Measurements from ENCODE around the gene LRP1-AS. TPM values are rescaled to one million over a fixed set of nuclear protein-coding genes. Genes with fewer than 3 reads are reported as not detected.

The LRP1-AS gene
- total and polyA plus RNA-seq, 10 of the 15 experiments (the other 5 are each of a cell fraction or from before 2014, with no cell fraction given), result not detected

DNA sequence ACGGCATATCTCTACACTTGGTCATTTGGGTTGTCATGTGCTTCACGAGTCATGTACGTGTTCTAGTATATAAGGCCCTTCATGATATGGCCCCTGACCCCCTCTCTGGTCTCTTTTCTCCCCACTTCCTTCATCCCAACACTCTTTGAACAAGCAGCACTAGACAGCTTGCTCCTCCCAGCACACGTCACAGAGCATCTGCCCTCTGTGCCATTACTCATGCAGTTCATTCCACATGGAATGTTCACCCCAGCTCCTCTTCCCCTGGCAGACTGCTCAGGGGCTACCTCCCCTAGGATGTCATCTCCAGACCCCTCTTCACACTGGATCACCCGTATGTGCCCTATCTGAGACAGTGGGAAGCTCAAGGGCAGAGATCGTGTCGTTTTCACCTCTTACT, 14.1 kb upstream of the LRP1-AS start:
- no peak overlapping the region for H3K4me2 ChIP-seq (ENCODE audit: control insufficient read depth, insufficient read depth)
- ChIA-PET POLR2A (no interaction called here), RAD21 (ENCODE audit: unreplicated experiment) (no interaction called here), CTCF (interaction anchor here (0.6 kb wide), 1 partner anchor 52 kb away, joined by 4 read pairs; no protein-coding TSS in a partner anchor), SMC1A (ENCODE audit: uncharacterized antibody, unreplicated experiment) (no interaction called here)
- H3K27ac ChIP-seq (ENCODE audit: control insufficient read depth, insufficient read depth), result no peak overlapping the region
- no peaks in the 10 kb centered on the region for H3K27me3 ChIP-seq (replicated peaks in 1 of 2; ENCODE audit: control insufficient read depth in 2 of 2, insufficient read depth in 2 of 2, low read length in 1 of 2)
- H2AFZ ChIP-seq (ENCODE audit: control insufficient read depth, low read depth, low read length), result no peak overlapping the region
- no peaks in the 10 kb centered on the region for H3K36me3 ChIP-seq (ENCODE audit: control insufficient read depth in 2 of 2, insufficient read depth in 2 of 2, low read length in 1 of 2)
- 19% methylated on average over 7 of the region's 7 CpGs for WGBS (ENCODE audit: insufficient coverage, insufficient replicate concordance, low lambda C conversion rate, missing lambda C conversion rate)
- H3K79me2 ChIP-seq (ENCODE audit: control insufficient read depth, insufficient read depth, low read length), result no peaks in the 10 kb centered on the region
- no peak for DNase-seq (ENCODE audit: low read depth, low spot score)
- intact Hi-C loops (cut with micrococcal nuclease; ENCODE audit: unreplicated experiment) (no loop called here), in situ Hi-C loops (cut with MboI) (no loop called here)
- no peak for ATAC-seq
- no peaks in the 10 kb centered on the region for H3K9me3 ChIP-seq (replicated peaks; ENCODE audit: control insufficient read depth, insufficient read depth, low read length)
- no peaks in the 10 kb centered on the region for H3K4me1 ChIP-seq (ENCODE audit: control insufficient read depth, insufficient read depth, low read length)
- no peak overlapping the region for H3K4me3 ChIP-seq
- BruUV-seq (replicated peaks), result no TSS peak
- no peaks in the 10 kb centered on the region for H4K20me1 ChIP-seq (ENCODE audit: control insufficient read depth, insufficient read depth)
- no peak for FAIRE-seq
- no peak overlapping the region for H3K9ac ChIP-seq (ENCODE audit: control insufficient read depth, insufficient read depth, low read length)
- TF ChIP-seq, protein P1, sequence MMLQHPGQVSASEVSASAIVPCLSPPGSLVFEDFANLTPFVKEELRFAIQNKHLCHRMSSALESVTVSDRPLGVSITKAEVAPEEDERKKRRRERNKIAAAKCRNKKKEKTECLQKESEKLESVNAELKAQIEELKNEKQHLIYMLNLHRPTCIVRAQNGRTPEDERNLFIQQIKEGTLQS (IDR thresholded peaks at IDR 0.05; ENCODE audit: borderline replicate concordance, extremely low read depth, low read depth, low read length), result no peak
- TF ChIP-seq BHLHE40 (IDR thresholded peaks at IDR 0.05; ENCODE audit: borderline replicate concordance in 1 of 2, low read depth in 2 of 2, low read length in 1 of 2) (no peak), POLR2AphosphoS2 (IDR thresholded peaks at IDR 0.05; ENCODE audit: low read depth, low read length) (no peak), ETV6 (conservative IDR thresholded peaks at IDR 0.05 in 1 of 2, IDR thresholded peaks at IDR 0.05 in 1 of 2; ENCODE audit: borderline replicate concordance in 1 of 2, low read depth in 1 of 2) (no peak), IKZF1 (conservative IDR thresholded peaks at IDR 0.05) (no peak)
- TF ChIP-seq, protein P2, sequence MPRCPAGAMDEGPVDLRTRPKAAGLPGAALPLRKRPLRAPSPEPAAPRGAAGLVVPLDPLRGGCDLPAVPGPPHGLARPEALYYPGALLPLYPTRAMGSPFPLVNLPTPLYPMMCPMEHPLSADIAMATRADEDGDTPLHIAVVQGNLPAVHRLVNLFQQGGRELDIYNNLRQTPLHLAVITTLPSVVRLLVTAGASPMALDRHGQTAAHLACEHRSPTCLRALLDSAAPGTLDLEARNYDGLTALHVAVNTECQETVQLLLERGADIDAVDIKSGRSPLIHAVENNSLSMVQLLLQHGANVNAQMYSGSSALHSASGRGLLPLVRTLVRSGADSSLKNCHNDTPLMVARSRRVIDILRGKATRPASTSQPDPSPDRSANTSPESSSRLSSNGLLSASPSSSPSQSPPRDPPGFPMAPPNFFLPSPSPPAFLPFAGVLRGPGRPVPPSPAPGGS (IDR thresholded peaks at IDR 0.05; ENCODE audit: borderline replicate concordance, insufficient read depth, low read depth, low read length, poor library complexity, severe bottlenecking), result no peak
- TF ChIP-seq, protein P3, sequence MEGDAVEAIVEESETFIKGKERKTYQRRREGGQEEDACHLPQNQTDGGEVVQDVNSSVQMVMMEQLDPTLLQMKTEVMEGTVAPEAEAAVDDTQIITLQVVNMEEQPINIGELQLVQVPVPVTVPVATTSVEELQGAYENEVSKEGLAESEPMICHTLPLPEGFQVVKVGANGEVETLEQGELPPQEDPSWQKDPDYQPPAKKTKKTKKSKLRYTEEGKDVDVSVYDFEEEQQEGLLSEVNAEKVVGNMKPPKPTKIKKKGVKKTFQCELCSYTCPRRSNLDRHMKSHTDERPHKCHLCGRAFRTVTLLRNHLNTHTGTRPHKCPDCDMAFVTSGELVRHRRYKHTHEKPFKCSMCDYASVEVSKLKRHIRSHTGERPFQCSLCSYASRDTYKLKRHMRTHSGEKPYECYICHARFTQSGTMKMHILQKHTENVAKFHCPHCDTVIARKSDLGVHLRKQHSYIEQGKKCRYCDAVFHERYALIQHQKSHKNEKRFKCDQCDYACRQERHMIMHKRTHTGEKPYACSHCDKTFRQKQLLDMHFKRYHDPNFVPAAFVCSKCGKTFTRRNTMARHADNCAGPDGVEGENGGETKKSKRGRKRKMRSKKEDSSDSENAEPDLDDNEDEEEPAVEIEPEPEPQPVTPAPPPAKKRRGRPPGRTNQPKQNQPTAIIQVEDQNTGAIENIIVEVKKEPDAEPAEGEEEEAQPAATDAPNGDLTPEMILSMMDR (IDR thresholded peaks at IDR 0.05 in 2 of 3, conservative IDR thresholded peaks at IDR 0.05 in 1 of 3; ENCODE audit: control insufficient read depth in 2 of 3, extremely low read depth in 1 of 3, insufficient read depth in 1 of 3, low read depth in 3 of 3, low read length in 3 of 3), result no peak
- TF ChIP-seq, protein P4, sequence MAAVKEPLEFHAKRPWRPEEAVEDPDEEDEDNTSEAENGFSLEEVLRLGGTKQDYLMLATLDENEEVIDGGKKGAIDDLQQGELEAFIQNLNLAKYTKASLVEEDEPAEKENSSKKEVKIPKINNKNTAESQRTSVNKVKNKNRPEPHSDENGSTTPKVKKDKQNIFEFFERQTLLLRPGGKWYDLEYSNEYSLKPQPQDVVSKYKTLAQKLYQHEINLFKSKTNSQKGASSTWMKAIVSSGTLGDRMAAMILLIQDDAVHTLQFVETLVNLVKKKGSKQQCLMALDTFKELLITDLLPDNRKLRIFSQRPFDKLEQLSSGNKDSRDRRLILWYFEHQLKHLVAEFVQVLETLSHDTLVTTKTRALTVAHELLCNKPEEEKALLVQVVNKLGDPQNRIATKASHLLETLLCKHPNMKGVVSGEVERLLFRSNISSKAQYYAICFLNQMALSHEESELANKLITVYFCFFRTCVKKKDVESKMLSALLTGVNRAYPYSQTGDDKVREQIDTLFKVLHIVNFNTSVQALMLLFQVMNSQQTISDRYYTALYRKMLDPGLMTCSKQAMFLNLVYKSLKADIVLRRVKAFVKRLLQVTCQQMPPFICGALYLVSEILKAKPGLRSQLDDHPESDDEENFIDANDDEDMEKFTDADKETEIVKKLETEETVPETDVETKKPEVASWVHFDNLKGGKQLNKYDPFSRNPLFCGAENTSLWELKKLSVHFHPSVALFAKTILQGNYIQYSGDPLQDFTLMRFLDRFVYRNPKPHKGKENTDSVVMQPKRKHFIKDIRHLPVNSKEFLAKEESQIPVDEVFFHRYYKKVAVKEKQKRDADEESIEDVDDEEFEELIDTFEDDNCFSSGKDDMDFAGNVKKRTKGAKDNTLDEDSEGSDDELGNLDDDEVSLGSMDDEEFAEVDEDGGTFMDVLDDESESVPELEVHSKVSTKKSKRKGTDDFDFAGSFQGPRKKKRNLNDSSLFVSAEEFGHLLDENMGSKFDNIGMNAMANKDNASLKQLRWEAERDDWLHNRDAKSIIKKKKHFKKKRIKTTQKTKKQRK (IDR thresholded peaks at IDR 0.05; ENCODE audit: low read depth, low read length), result no peak
- TF ChIP-seq, protein P5, sequence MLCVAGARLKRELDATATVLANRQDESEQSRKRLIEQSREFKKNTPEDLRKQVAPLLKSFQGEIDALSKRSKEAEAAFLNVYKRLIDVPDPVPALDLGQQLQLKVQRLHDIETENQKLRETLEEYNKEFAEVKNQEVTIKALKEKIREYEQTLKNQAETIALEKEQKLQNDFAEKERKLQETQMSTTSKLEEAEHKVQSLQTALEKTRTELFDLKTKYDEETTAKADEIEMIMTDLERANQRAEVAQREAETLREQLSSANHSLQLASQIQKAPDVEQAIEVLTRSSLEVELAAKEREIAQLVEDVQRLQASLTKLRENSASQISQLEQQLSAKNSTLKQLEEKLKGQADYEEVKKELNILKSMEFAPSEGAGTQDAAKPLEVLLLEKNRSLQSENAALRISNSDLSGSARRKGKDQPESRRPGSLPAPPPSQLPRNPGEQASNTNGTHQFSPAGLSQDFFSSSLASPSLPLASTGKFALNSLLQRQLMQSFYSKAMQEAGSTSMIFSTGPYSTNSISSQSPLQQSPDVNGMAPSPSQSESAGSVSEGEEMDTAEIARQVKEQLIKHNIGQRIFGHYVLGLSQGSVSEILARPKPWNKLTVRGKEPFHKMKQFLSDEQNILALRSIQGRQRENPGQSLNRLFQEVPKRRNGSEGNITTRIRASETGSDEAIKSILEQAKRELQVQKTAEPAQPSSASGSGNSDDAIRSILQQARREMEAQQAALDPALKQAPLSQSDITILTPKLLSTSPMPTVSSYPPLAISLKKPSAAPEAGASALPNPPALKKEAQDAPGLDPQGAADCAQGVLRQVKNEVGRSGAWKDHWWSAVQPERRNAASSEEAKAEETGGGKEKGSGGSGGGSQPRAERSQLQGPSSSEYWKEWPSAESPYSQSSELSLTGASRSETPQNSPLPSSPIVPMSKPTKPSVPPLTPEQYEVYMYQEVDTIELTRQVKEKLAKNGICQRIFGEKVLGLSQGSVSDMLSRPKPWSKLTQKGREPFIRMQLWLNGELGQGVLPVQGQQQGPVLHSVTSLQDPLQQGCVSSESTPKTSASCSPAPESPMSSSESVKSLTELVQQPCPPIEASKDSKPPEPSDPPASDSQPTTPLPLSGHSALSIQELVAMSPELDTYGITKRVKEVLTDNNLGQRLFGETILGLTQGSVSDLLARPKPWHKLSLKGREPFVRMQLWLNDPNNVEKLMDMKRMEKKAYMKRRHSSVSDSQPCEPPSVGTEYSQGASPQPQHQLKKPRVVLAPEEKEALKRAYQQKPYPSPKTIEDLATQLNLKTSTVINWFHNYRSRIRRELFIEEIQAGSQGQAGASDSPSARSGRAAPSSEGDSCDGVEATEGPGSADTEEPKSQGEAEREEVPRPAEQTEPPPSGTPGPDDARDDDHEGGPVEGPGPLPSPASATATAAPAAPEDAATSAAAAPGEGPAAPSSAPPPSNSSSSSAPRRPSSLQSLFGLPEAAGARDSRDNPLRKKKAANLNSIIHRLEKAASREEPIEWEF (IDR thresholded peaks at IDR 0.05; ENCODE audit: insufficient replicate concordance, low read depth, low read length), result no peak

All from GM12878 (cell line).